ENCODE results near the gene KIAA1755.

- TF ChIP-seq POLR2A (IDR thresholded peaks at IDR 0.05; ENCODE audit: low read length), result no peak
- no peak for TF ChIP-seq GATA1 (IDR thresholded peaks at IDR 0.05; ENCODE audit: low read depth, low read length)
These were observed 39.4 kb upstream of the KIAA1755 start for GRCh38 chr20:38299963-38300362.

Measured in erythroblast (primary cell).